ENCODE measurements around the gene LRRIQ1.

DNA sequence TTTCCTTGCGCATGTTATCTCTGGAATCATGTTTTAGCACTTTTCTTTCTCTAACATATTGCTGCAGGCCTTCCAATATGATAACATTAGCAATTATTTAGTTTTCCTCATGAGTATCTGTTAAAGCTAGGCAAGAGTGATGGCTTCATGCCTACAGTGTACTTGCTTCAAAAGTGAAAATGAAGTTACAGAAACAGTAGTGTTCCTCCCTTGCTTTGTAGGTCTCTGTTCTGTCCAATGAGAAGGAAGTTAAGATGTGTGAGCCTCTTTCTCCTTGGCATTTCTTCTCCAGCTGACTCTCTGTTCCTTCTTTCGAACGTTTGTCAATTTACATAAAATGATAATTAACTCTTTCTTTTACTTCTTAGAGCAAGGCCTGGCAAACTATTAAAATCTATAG is 22.2 kb downstream of the LRRIQ1 start:
- TF ChIP-seq, protein P1, sequence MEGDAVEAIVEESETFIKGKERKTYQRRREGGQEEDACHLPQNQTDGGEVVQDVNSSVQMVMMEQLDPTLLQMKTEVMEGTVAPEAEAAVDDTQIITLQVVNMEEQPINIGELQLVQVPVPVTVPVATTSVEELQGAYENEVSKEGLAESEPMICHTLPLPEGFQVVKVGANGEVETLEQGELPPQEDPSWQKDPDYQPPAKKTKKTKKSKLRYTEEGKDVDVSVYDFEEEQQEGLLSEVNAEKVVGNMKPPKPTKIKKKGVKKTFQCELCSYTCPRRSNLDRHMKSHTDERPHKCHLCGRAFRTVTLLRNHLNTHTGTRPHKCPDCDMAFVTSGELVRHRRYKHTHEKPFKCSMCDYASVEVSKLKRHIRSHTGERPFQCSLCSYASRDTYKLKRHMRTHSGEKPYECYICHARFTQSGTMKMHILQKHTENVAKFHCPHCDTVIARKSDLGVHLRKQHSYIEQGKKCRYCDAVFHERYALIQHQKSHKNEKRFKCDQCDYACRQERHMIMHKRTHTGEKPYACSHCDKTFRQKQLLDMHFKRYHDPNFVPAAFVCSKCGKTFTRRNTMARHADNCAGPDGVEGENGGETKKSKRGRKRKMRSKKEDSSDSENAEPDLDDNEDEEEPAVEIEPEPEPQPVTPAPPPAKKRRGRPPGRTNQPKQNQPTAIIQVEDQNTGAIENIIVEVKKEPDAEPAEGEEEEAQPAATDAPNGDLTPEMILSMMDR (IDR thresholded peaks at IDR 0.05; ENCODE audit: low read depth, low read length, missing input control): no peak
- TF ChIP-seq, protein P2, sequence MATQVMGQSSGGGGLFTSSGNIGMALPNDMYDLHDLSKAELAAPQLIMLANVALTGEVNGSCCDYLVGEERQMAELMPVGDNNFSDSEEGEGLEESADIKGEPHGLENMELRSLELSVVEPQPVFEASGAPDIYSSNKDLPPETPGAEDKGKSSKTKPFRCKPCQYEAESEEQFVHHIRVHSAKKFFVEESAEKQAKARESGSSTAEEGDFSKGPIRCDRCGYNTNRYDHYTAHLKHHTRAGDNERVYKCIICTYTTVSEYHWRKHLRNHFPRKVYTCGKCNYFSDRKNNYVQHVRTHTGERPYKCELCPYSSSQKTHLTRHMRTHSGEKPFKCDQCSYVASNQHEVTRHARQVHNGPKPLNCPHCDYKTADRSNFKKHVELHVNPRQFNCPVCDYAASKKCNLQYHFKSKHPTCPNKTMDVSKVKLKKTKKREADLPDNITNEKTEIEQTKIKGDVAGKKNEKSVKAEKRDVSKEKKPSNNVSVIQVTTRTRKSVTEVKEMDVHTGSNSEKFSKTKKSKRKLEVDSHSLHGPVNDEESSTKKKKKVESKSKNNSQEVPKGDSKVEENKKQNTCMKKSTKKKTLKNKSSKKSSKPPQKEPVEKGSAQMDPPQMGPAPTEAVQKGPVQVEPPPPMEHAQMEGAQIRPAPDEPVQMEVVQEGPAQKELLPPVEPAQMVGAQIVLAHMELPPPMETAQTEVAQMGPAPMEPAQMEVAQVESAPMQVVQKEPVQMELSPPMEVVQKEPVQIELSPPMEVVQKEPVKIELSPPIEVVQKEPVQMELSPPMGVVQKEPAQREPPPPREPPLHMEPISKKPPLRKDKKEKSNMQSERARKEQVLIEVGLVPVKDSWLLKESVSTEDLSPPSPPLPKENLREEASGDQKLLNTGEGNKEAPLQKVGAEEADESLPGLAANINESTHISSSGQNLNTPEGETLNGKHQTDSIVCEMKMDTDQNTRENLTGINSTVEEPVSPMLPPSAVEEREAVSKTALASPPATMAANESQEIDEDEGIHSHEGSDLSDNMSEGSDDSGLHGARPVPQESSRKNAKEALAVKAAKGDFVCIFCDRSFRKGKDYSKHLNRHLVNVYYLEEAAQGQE (IDR thresholded peaks at IDR 0.05): no peak
- TF ChIP-seq, protein P3, sequence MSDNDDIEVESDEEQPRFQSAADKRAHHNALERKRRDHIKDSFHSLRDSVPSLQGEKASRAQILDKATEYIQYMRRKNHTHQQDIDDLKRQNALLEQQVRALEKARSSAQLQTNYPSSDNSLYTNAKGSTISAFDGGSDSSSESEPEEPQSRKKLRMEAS (IDR thresholded peaks at IDR 0.05): no peak
- no peak for TF ChIP-seq JUND (IDR thresholded peaks at IDR 0.05)
- TF ChIP-seq, protein P4, sequence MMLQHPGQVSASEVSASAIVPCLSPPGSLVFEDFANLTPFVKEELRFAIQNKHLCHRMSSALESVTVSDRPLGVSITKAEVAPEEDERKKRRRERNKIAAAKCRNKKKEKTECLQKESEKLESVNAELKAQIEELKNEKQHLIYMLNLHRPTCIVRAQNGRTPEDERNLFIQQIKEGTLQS (IDR thresholded peaks at IDR 0.05): no peak
- no peak for TF ChIP-seq YY1 (IDR thresholded peaks at IDR 0.05)
- no peak for TF ChIP-seq TAF1 (conservative IDR thresholded peaks at IDR 0.05)
- no peak for TF ChIP-seq SP1 (IDR thresholded peaks at IDR 0.05)
- TF ChIP-seq RAD21 (IDR thresholded peaks at IDR 0.05): no peak
- no peak for TF ChIP-seq EGR1 (IDR thresholded peaks at IDR 0.05; ENCODE audit: low read depth in 2 of 2)
- TF ChIP-seq GABPA (IDR thresholded peaks at IDR 0.05 in 1 of 2, conservative IDR thresholded peaks at IDR 0.05 in 1 of 2): no peak
- TF ChIP-seq RXRA (IDR thresholded peaks at IDR 0.05): no peak
- TF ChIP-seq NR2F2 (IDR thresholded peaks at IDR 0.05): no peak
- TF ChIP-seq, protein P5, sequence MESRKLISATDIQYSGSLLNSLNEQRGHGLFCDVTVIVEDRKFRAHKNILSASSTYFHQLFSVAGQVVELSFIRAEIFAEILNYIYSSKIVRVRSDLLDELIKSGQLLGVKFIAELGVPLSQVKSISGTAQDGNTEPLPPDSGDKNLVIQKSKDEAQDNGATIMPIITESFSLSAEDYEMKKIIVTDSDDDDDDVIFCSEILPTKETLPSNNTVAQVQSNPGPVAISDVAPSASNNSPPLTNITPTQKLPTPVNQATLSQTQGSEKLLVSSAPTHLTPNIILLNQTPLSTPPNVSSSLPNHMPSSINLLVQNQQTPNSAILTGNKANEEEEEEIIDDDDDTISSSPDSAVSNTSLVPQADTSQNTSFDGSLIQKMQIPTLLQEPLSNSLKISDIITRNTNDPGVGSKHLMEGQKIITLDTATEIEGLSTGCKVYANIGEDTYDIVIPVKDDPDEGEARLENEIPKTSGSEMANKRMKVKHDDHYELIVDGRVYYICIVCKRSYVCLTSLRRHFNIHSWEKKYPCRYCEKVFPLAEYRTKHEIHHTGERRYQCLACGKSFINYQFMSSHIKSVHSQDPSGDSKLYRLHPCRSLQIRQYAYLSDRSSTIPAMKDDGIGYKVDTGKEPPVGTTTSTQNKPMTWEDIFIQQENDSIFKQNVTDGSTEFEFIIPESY (IDR thresholded peaks at IDR 0.05): no peak

All from liver (tissue), 3 donors.